T-cell (primary cell): Measurements from ENCODE around the gene KMT2E. TPM values are rescaled to one million over a fixed set of nuclear protein-coding genes. Genes with fewer than 3 reads are reported as not detected.

Experiments
- ATAC-seq, 4 experiments: fragments of 200-7000 bp in 3 of 4; fragments of 150-1000 bp in 1 of 4; cut with Tn5 transposase; replicated peaks in 1 of 4; 1 replicate in 3 of 4; 2 replicates in 1 of 4; pipeline ENCODE4 v1.10.0; 2021; ENCODE audit warnings: moderate library complexity in 3 of 4, mild to moderate bottlenecking in 2 of 4, moderate number of reproducible peaks in 1 of 4
- CTCF ChIA-PET, 2 donors: fragments of 300-600 bp; sonication (Branson Sonifier 250); formaldehyde crosslinking; loops; one replicate each; lab custom pipeline; 2022; ENCODE audit warnings: antibody characterized with exemption in 2 of 2; lab: Charles Lee
- POLR2A ChIA-PET, 2 donors: fragments of 300-600 bp; sonication (Branson Sonifier 250); formaldehyde crosslinking; loops; one replicate each; lab custom pipeline; 2022; ENCODE audit warnings: antibody characterized with exemption in 2 of 2; lab: Charles Lee
- DNase-seq, 35 experiments: peaks; one replicate each; pipeline versions ENCODE4 v3.0.0 to v3.0.0-alpha.2; 2013 to 2023
- H3K27ac ChIP-seq: one replicate; pipeline ENCODE4 v1.5.1; 2013; ENCODE audit warnings: low read length
- H3K27me3 ChIP-seq, 2 experiments: replicated peaks in 1 of 2; 1 replicate in 1 of 2; 2 replicates in 1 of 2; pipeline versions ENCODE4 v1.6.1 to v1.7.0; 2013; ENCODE audit warnings: low read length in 1 of 2, mixed read lengths in 1 of 2; ENCODE audit not compliant: control insufficient read depth in 2 of 2, insufficient read depth in 2 of 2; ENCODE audit errors: extremely low read depth in 1 of 2
- H3K36me3 ChIP-seq, 2 donors: 1 replicate in 1 of 2; 2 replicates in 1 of 2; pipeline versions ENCODE4 v1.6.1 to v1.7.0; 2013; ENCODE audit warnings: low read length in 1 of 2; ENCODE audit not compliant: control insufficient read depth in 2 of 2, insufficient read depth in 1 of 2; ENCODE audit errors: extremely low read depth in 1 of 2
- H3K4me1 ChIP-seq, 2 experiments: 1 replicate in 1 of 2; 2 replicates in 1 of 2; pipeline versions ENCODE4 v1.6.1 to v1.7.0; 2013; ENCODE audit warnings: low read length in 2 of 2, mixed read lengths in 1 of 2; ENCODE audit not compliant: insufficient read depth in 2 of 2, control insufficient read depth in 1 of 2; ENCODE audit errors: extremely low read depth in 1 of 2
- H3K4me3 ChIP-seq, 2 donors: 1 replicate in 1 of 2; 2 replicates in 1 of 2; pipeline versions ENCODE4 v1.5.1 to v1.7.0; 2013; ENCODE audit warnings: mild to moderate bottlenecking in 2 of 2, low read length in 1 of 2, moderate library complexity in 1 of 2; ENCODE audit not compliant: control insufficient read depth in 1 of 2; ENCODE audit errors: extremely low read depth in 1 of 2
- H3K9me3 ChIP-seq: 2 replicates; pipeline ENCODE4 v1.7.0; 2013
- H3K27ac Mint-ChIP-seq, 2 donors: one replicate each; pipeline ENCODE4 v1.8.0; 2020 to 2021; ENCODE audit warnings: mild to moderate bottlenecking in 2 of 2, mixed read lengths in 2 of 2
- H3K27me3 Mint-ChIP-seq, 2 donors: one replicate each; pipeline ENCODE4 v1.8.0; 2021 to 2022; ENCODE audit warnings: mixed read lengths in 2 of 2
- H3K36me3 Mint-ChIP-seq: one replicate; pipeline ENCODE4 v1.8.0; 2021; ENCODE audit warnings: mixed read lengths
- H3K4me1 Mint-ChIP-seq, 3 donors: one replicate each; pipeline ENCODE4 v1.8.0; 2020 to 2022; ENCODE audit warnings: mixed read lengths in 3 of 3, mild to moderate bottlenecking in 1 of 3
- H3K4me3 Mint-ChIP-seq, 3 donors: one replicate each; pipeline ENCODE4 v1.8.0; 2020 to 2022; ENCODE audit warnings: mild to moderate bottlenecking in 3 of 3, mixed read lengths in 3 of 3, moderate library complexity in 3 of 3
- H3K9me3 Mint-ChIP-seq, 3 donors: one replicate each; pipeline ENCODE4 v1.8.0; 2020 to 2022; ENCODE audit warnings: mixed read lengths in 3 of 3
- WGBS: methylation state at CpG from one replicate; pipeline ENCODE4 v1.1.5; 2013; ENCODE audit warnings: missing lambda C conversion rate; ENCODE audit not compliant: insufficient coverage; 5-methylcytosine and 5-hydroxymethylcytosine counted together
- total RNA-seq, 35 experiments: library from RNA in 6 of 35; stranded (reverse) in 6 of 35; fragments of 120-200 nt in 1 of 35; gene quantifications; one replicate each; pipeline versions ENCODE4 v1.2.1 to v1.2.4 and lab custom pipeline; 2013 to 2026

Gene KMT2E
- total RNA-seq, 5 donors from 2014 or later (not counting 1 experiment from before 2014, with no cell fraction given), result 164 to 260 (median 169) TPM

- Mint-ChIP-seq H3K4me1 (peaks cover 44 to 75% (median 65%) of the 10 kb centered on the region in 3 donors), H3K27me3 (no peaks in the 10 kb centered on the region), H3K4me3 (no peak overlapping the region), H3K9me3 (no peaks in the 10 kb centered on the region), H3K36me3 (peaks cover 25% of the 10 kb centered on the region), H3K27ac (peak overlapping the region; percentile 15 to 64)
- Histone ChIP-seq H3K4me1 (peaks cover 14% of the 10 kb centered on the region in 2 experiments), H3K27ac (peak overlapping the region; percentile 2), H3K4me3 (no peak overlapping the region), H3K27me3 (no peaks in the 10 kb centered on the region), H3K36me3 (peaks cover 0 to 21% of the 10 kb centered on the region in 2 donors), H3K9me3 (no peaks in the 10 kb centered on the region)
- ChIA-PET POLR2A (interaction anchor here (0.5 to 1.7 kb wide), 5 partner anchors 10 to 492 kb away, joined by 3 to 7 read pairs (median 4); no protein-coding TSS in a partner anchor), CTCF (interaction anchor here (0.6 to 1.9 kb wide), 7 partner anchors 8 to 74 kb away, joined by 3 to 9 read pairs (median 4); no protein-coding TSS in a partner anchor)
- DNase-seq (no peak), ATAC-seq (no peak)
- WGBS, result no CpG with 5 or more reads among the region's 2 CpGs
These were observed 21.7 kb upstream of the KMT2E start for GRCh38 chr7:104992306-104992705.

GRCh38 chr7:104993217-104993862 is 20.7 kb upstream of the KMT2E start:
- H3K4me3 ChIP-seq, result no peak overlapping the region
- no peak overlapping the region for H3K4me3 Mint-ChIP-seq
- H3K4me1 Mint-ChIP-seq, result peaks cover 55 to 71% (median 61%) of the 10 kb centered on the region in 3 donors
- peak overlapping the region; percentile 11 to 61 for H3K27ac Mint-ChIP-seq
- WGBS, result no CpG with 5 or more reads among the region's 2 CpGs
- peaks cover 25% of the 10 kb centered on the region for H3K36me3 Mint-ChIP-seq
- H3K27me3 ChIP-seq, result no peaks in the 10 kb centered on the region
- H3K27ac ChIP-seq, result peak overlapping the region; percentile 13
- ATAC-seq (no peak), DNase-seq (no peak)
- no peaks in the 10 kb centered on the region for H3K9me3 ChIP-seq
- H3K9me3 Mint-ChIP-seq, result no peaks in the 10 kb centered on the region
- H3K27me3 Mint-ChIP-seq, result no peaks in the 10 kb centered on the region
- CTCF ChIA-PET, result interaction anchor here (1.2 to 1.9 kb wide), 3 partner anchors 9 to 12 kb away, joined by 4 to 9 read pairs (median 8); no protein-coding TSS in a partner anchor
- H3K36me3 ChIP-seq, result peaks cover 0 to 21% of the 10 kb centered on the region in 2 donors
- POLR2A ChIA-PET, result interaction anchor here in 1 of 2 donors (0.6 to 1.4 kb wide), 3 partner anchors 14 to 23 kb away, joined by 3 to 4 read pairs (median 3); no protein-coding TSS in a partner anchor
- H3K4me1 ChIP-seq, result peaks cover 14 to 15% of the 10 kb centered on the region in 2 experiments

- 88% methylated on average over 2 of the region's 3 CpGs for WGBS
- Histone ChIP-seq H3K27ac (no peak overlapping the region), H3K27me3 (no peaks in the 10 kb centered on the region), H3K4me1 (peaks cover 33 to 38% of the 10 kb centered on the region in 2 experiments), H3K36me3 (peaks cover 0 to 14% of the 10 kb centered on the region in 2 donors), H3K4me3 (no peak overlapping the region), H3K9me3 (no peaks in the 10 kb centered on the region)
- Mint-ChIP-seq H3K4me3 (peak overlapping the region in 2 of 3 donors; percentile 1 to 23), H3K27ac (peak overlapping the region; percentile 8 to 56), H3K9me3 (no peaks in the 10 kb centered on the region), H3K4me1 (peaks cover 93 to 96% (median 94%) of the 10 kb centered on the region in 3 donors), H3K27me3 (no peaks in the 10 kb centered on the region), H3K36me3 (peaks cover 43% of the 10 kb centered on the region)
- POLR2A ChIA-PET, result interaction anchor here (0.7 to 1.0 kb wide), 3 partner anchors 10 to 18 kb away, joined by 3 to 4 read pairs (median 3); no protein-coding TSS in a partner anchor
- DNase-seq, result no peak
- CTCF ChIA-PET, result interaction anchor here (0.6 to 1.5 kb wide), 3 partner anchors 12 to 263 kb away, joined by 5 to 8 read pairs (median 6); no protein-coding TSS in a partner anchor
- ATAC-seq, result no peak
These were observed 15.8 kb upstream of the KMT2E start for GRCh38 chr7:104998040-104998752.

- POLR2A ChIA-PET, result no interaction called here
- no peak overlapping the region for H3K4me3 ChIP-seq
- peak overlapping the region; percentile 59 to 71 for H3K27ac Mint-ChIP-seq
- H3K27ac ChIP-seq, result no peak overlapping the region
- peaks cover 93 to 98% (median 94%) of the 10 kb centered on the region in 3 donors for H3K4me1 Mint-ChIP-seq
- H3K27me3 Mint-ChIP-seq, result no peaks in the 10 kb centered on the region
- DNase-seq (no peak), ATAC-seq (no peak)
- H3K4me1 ChIP-seq, result peaks cover 43 to 45% of the 10 kb centered on the region in 2 experiments
- no peaks in the 10 kb centered on the region for H3K9me3 ChIP-seq
- peak overlapping the region in 2 of 3 donors; percentile 3 to 61 for H3K4me3 Mint-ChIP-seq
- H3K27me3 ChIP-seq, result no peaks in the 10 kb centered on the region
- H3K36me3 ChIP-seq, result peaks cover 0 to 9% of the 10 kb centered on the region in 2 donors
- no peaks in the 10 kb centered on the region for H3K9me3 Mint-ChIP-seq
- WGBS, result no CpG with 5 or more reads among the region's 4 CpGs
- H3K36me3 Mint-ChIP-seq, result peaks cover 32% of the 10 kb centered on the region
- CTCF ChIA-PET, result no interaction called here
These were observed 13.8 kb upstream of the KMT2E start for GRCh38 chr7:105000200-105000599.

GRCh38 chr7:105000927-105001336 is 13.1 kb upstream of the KMT2E start:
- CTCF ChIA-PET, result interaction anchor here in 1 of 2 donors (0.6 to 1.3 kb wide), 2 partner anchors 17 to 77 kb away, joined by 4 to 5 read pairs; no protein-coding TSS in a partner anchor
- no peaks in the 10 kb centered on the region for H3K9me3 Mint-ChIP-seq
- Histone ChIP-seq H3K27me3 (no peaks in the 10 kb centered on the region), H3K36me3 (peaks cover 0 to 8% of the 10 kb centered on the region in 2 donors), H3K4me3 (no peak overlapping the region), H3K9me3 (no peaks in the 10 kb centered on the region), H3K4me1 (peaks cover 45% of the 10 kb centered on the region in 2 experiments), H3K27ac (no peak overlapping the region)
- 97% methylated on average over 14 of the region's 18 CpGs for WGBS
- H3K27ac Mint-ChIP-seq, result peak overlapping the region in 1 of 2 donors; percentile 61
- DNase-seq, result no peak
- no peak for ATAC-seq
- peak overlapping the region in 1 of 3 donors; percentile 61 for H3K4me3 Mint-ChIP-seq
- peaks cover 31% of the 10 kb centered on the region for H3K36me3 Mint-ChIP-seq
- H3K4me1 Mint-ChIP-seq, result peaks cover 91 to 95% (median 91%) of the 10 kb centered on the region in 3 donors
- no peaks in the 10 kb centered on the region for H3K27me3 Mint-ChIP-seq
- POLR2A ChIA-PET, result interaction anchor here (0.7 to 3.3 kb wide), 5 partner anchors 9 to 60 kb away, joined by 3 to 12 read pairs (median 3); no protein-coding TSS in a partner anchor
